Muscle of leg (tissue), 11 donors: ENCODE data around the gene B3GALNT2. TPM values are rescaled to one million over a fixed set of nuclear protein-coding genes. Genes with fewer than 3 reads are reported as not detected.

ENCODE experiments used
- DNase-seq: peaks from one replicate; pipeline ENCODE4 v3.0.0; 2013
- H3K27ac ChIP-seq: one replicate; pipeline ENCODE4 v1.5.1; 2013; ENCODE audit warnings: mild to moderate bottlenecking, low read length, control low read depth
- H3K27me3 ChIP-seq: one replicate; pipeline ENCODE4 v1.6.1; 2013; ENCODE audit warnings: low read length; ENCODE audit not compliant: control insufficient read depth, insufficient read depth
- H3K36me3 ChIP-seq: one replicate; pipeline ENCODE4 v1.6.1; 2013; ENCODE audit warnings: low read length; ENCODE audit not compliant: control insufficient read depth, insufficient read depth
- H3K4me1 ChIP-seq: one replicate; pipeline ENCODE4 v1.6.1; 2013; ENCODE audit warnings: low read length; ENCODE audit not compliant: control insufficient read depth, insufficient read depth
- H3K4me3 ChIP-seq: one replicate; pipeline ENCODE4 v1.5.1; 2013; ENCODE audit warnings: low read length, control low read depth
- H3K9me3 ChIP-seq: replicated peaks from 2 replicates; pipeline ENCODE4 v1.6.1; 2013; ENCODE audit warnings: low read depth, low read length; ENCODE audit not compliant: control insufficient read depth
- WGBS: methylation state at CpG from one replicate; pipeline ENCODE4 v1.1.5; 2013; ENCODE audit warnings: missing lambda C conversion rate; ENCODE audit not compliant: insufficient coverage; 5-methylcytosine and 5-hydroxymethylcytosine counted together
- polyA plus RNA-seq, 8 donors: library from polyadenylated mRNA; unstranded; fragments of 120-200 nt; gene quantifications; one replicate each; pipeline versions ENCODE4 v1.2.1 to v1.2.3, GENCODE V29; 2013; ENCODE audit warnings: inconsistent platforms in 1 of 8, low replicate concordance in 1 of 8; ENCODE audit not compliant: insufficient read length in 8 of 8, insufficient read depth in 1 of 8
- total RNA-seq: library from RNA; stranded (reverse); fragments of 120-200 nt; gene quantifications from one replicate; pipeline ENCODE4 v1.2.4, GENCODE V29; 2013

Gene B3GALNT2
- total and polyA plus RNA-seq, 9 donors: 12.9 to 30.2 (median 22.4) TPM

DNA sequence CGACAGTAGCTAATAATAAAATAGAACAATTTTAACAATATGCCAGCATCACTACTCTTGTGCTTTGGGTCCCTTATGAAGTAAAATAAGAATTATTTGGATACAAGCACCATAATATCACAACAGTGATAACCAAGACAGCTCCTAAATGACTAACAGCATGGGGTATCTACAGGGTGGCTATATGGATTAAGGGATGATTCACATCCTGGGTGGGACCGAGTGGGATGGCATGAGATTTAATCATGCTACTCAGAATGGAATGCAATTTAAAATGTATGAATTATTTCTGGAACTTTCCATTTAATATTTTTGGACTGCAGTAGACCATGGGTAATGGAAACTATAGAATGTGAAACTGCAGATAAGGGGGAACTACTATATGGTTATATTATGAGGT, 28.1 kb upstream of the B3GALNT2 start:
- 80% methylated on average over 1 of the region's 2 CpGs for WGBS
- Histone ChIP-seq H3K27me3 (no peaks in the 10 kb centered on the region), H3K4me1 (no peaks in the 10 kb centered on the region), H3K27ac (no peak overlapping the region), H3K9me3 (no peaks in the 10 kb centered on the region), H3K36me3 (no peaks in the 10 kb centered on the region), H3K4me3 (no peak overlapping the region)
- DNase-seq: no peak

GRCh38 chr1:235527196-235527814, 23.1 kb upstream of the B3GALNT2 start:
- Histone ChIP-seq H3K27me3 (no peaks in the 10 kb centered on the region), H3K27ac (no peak overlapping the region), H3K4me3 (no peak overlapping the region), H3K9me3 (no peaks in the 10 kb centered on the region), H3K4me1 (no peaks in the 10 kb centered on the region), H3K36me3 (no peaks in the 10 kb centered on the region)
- no peak for DNase-seq
- 79% methylated on average over 2 of the region's 4 CpGs for WGBS

DNA sequence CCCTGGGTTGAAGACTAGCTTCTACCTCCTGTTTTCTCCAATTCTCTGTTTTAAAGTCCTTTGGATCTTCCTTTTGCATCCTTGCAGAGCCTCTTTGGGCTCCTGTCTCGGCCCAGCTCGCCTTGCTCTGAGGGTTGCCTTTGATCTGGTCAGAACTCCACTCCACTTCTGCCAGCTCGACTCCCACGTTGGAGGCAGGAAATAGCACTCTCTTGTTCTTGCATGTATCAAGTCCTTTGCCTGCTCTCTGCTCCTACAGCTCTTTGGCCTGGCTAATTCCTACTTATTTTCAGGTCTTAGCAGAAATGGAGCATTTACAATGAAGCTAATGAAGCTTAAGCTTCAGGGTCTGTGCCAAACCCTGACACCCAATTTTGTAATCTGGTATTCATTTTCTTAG, 21.1 kb upstream of the B3GALNT2 start:
- no peak overlapping the region for H3K27ac ChIP-seq
- H3K36me3 ChIP-seq: no peaks in the 10 kb centered on the region
- H3K27me3 ChIP-seq: no peaks in the 10 kb centered on the region
- WGBS: 19% methylated on average over 4 of the region's 4 CpGs
- no peak for DNase-seq
- H3K4me1 ChIP-seq: no peaks in the 10 kb centered on the region
- no peak overlapping the region for H3K4me3 ChIP-seq
- H3K9me3 ChIP-seq: no peaks in the 10 kb centered on the region

DNA sequence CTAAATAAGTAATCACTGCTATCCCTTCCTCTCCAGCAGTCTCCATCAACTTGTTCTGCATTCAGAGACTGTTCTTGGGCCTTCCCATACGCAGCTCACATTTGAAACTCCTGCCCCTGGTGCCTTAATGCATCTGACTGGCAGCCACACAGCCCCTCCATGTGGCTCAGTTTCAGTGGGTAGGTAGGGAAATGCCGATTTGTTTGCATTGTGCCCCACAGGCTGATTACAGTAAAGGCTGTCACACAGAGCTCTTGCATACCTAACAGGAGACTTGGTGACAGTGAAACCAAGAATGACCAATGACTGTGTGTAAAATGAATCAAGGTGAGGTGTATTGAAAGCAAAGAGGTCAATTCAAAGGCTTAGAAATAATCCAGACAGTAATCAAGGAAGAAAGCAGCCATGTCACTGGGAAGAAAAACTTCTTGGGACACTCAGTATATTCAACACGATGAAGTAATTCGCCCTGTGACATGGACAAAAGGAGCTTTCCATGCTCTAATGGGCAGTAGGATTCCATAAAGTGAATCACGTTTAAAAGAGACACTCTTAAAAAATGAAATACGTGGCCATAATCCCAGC, 12.7 kb upstream of the B3GALNT2 start:
- no peaks in the 10 kb centered on the region for H3K9me3 ChIP-seq
- WGBS: 75% methylated on average over 4 of the region's 6 CpGs
- H3K36me3 ChIP-seq: no peaks in the 10 kb centered on the region
- no peaks in the 10 kb centered on the region for H3K27me3 ChIP-seq
- no peaks in the 10 kb centered on the region for H3K4me1 ChIP-seq
- DNase-seq: no peak
- no peak overlapping the region for H3K27ac ChIP-seq
- no peak overlapping the region for H3K4me3 ChIP-seq

GRCh38 chr1:235515844-235516512, 11.7 kb upstream of the B3GALNT2 start:
- Histone ChIP-seq H3K27ac (no peak overlapping the region), H3K4me1 (no peaks in the 10 kb centered on the region), H3K36me3 (no peaks in the 10 kb centered on the region), H3K9me3 (no peaks in the 10 kb centered on the region), H3K27me3 (no peaks in the 10 kb centered on the region), H3K4me3 (no peak overlapping the region)
- no peak for DNase-seq
- 67% methylated on average over 1 of the region's 5 CpGs for WGBS

DNA sequence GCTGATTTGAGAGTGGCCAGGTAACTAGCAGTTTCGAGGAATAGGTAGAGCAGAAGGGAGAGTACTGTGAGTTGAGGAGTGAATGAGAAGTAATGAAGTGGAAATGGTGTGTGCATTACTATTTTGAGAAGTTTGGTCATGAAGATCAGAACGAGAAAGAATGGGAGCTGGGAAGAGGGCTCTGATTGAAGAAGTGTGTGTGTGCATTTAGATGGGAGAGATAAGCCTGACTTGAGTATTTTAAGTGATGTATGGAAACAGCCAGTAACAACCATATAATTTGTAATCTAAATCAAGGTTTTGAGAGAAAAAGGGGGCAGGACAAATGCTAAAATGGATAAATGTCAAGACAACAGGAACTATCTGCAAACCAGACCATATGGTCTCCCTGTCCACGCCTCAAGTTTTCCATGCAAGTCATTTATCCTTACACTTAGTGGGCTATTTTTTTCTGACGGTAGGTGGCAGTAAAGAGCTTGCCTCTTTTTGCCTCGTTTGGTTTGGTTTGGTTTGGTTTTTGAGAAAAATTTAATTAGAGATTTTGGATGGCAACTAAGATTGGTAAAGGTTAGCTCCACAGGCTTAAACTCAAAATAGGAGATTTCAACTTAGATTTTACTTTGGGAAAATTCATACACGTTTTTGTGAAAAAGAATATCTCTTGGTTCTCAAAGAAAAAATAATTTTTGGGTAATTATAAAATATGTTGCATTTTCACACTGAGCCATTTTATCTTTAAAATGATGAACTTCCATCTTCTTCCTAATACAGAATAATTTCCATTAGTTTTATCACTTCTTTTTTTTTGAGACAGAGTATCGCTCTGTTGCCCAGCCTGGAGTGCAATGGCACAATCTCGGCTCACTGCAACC, 9.5 kb upstream of the B3GALNT2 start:
- Histone ChIP-seq H3K4me3 (no peak overlapping the region), H3K4me1 (no peaks in the 10 kb centered on the region), H3K27me3 (no peaks in the 10 kb centered on the region), H3K27ac (no peak overlapping the region), H3K9me3 (no peaks in the 10 kb centered on the region), H3K36me3 (no peaks in the 10 kb centered on the region)
- WGBS: 77% methylated on average over 4 of the region's 8 CpGs
- peak; percentile 85 for DNase-seq

GRCh38 chr1:235511470-235512240, 7.4 kb upstream of the B3GALNT2 start:
- Histone ChIP-seq H3K36me3 (no peaks in the 10 kb centered on the region), H3K27me3 (no peaks in the 10 kb centered on the region), H3K27ac (no peak overlapping the region), H3K4me3 (no peak overlapping the region), H3K9me3 (no peaks in the 10 kb centered on the region), H3K4me1 (no peaks in the 10 kb centered on the region)
- DNase-seq: no peak
- WGBS: 56% methylated on average over 11 of the region's 13 CpGs

DNA sequence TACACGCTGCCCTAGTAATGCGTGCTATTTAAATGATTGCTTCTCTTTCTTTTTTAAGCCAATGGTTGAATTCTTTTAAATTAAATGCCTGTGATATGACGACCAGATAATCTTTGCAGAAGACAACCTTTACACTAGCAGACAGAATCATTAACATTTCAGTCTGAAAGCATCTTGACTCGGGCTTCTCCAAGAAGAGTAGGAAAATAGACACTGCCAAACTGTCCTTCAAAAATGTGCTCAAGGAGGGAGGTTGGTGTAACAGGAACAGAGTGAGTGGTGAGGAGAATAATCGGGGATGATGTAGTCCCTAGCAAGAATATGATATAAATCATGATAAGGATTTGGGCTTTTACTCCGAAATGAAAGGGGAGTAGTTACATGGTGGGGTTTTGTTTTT, 6.6 kb upstream of the B3GALNT2 start:
- no peaks in the 10 kb centered on the region for H3K36me3 ChIP-seq
- no peaks in the 10 kb centered on the region for H3K9me3 ChIP-seq
- no peak overlapping the region for H3K4me3 ChIP-seq
- no peaks in the 10 kb centered on the region for H3K4me1 ChIP-seq
- no peak for DNase-seq
- 82% methylated on average over 2 of the region's 6 CpGs for WGBS
- H3K27me3 ChIP-seq: no peaks in the 10 kb centered on the region
- no peak overlapping the region for H3K27ac ChIP-seq

GRCh38 chr1:235507623-235508022, 3.4 kb upstream of the B3GALNT2 start:
- no peak overlapping the region for H3K27ac ChIP-seq
- H3K27me3 ChIP-seq: no peaks in the 10 kb centered on the region
- H3K36me3 ChIP-seq: no peaks in the 10 kb centered on the region
- no peaks in the 10 kb centered on the region for H3K9me3 ChIP-seq
- no peak overlapping the region for H3K4me3 ChIP-seq
- no peak for DNase-seq
- 50% methylated on average over 1 of the region's 3 CpGs for WGBS
- H3K4me1 ChIP-seq: peaks cover 2% of the 10 kb centered on the region
